GM18520 (cell line): Measurements from ENCODE around the gene UNC79.
"Not testable (repeated sequence)": the region's sequence is repeated elsewhere in the genome, so short reads cannot be mapped to it uniquely, and the experiment has no call there.

Experiments
- ATAC-seq: cut with Tn5 transposase; IDR thresholded peaks from one replicate; pipeline ENCODE4 v1.9.1; 2021; ENCODE audit not compliant: unreplicated experiment

Gene UNC79

GRCh38 chr14:93430315-93431035, at the start of gene UNC79:
Gene UNC79, plus strand, starts transcription at chr14:93430939. Its CDS starts 91 bp downstream, at chr14:93431030.
- no peak for ATAC-seq

GRCh38 chr14:93381644-93382043, 49.1 kb upstream of the UNC79 start:
- ATAC-seq = no peak

GRCh38 chr14:93384256-93384655, 46.5 kb upstream of the UNC79 start:
- ATAC-seq = not testable (repeated sequence)

- ATAC-seq = no peak
These were observed 35.5 kb upstream of the UNC79 start for GRCh38 chr14:93395231-93395630.

DNA sequence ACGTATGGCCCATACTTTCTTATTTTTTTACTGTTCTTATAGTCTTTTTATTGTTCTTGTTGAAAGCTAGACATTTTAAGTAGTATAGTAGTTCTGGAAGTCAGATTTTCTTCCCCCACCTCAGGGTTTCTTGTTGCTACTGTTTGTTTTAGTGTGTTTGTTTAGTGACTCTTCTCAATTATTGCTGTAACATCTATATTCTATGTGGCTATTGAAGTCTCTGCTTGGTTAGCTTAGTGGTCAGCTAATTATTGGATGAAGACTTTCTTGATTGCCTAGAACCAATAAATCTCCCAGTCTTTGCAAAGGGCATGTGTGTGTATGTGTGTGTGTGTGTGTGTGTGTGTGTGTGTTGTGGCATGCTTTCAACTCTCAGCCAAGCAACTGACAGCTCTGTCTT, 34.3 kb upstream of the UNC79 start:
- no peak for ATAC-seq

GRCh38 chr14:93398491-93398890, 32.2 kb upstream of the UNC79 start:
- no peak for ATAC-seq

- no peak for ATAC-seq
These were observed 27.8 kb upstream of the UNC79 start for GRCh38 chr14:93402951-93403350.

GRCh38 chr14:93410021-93410420, 20.7 kb upstream of the UNC79 start:
- ATAC-seq = no peak

GRCh38 chr14:93410893-93411292, 19.8 kb upstream of the UNC79 start:
- ATAC-seq = no peak

GRCh38 chr14:93425136-93425535, 5.6 kb upstream of the UNC79 start:
- not testable (repeated sequence) for ATAC-seq

GRCh38 chr14:93426750-93427149, 4.0 kb upstream of the UNC79 start:
- ATAC-seq = no peak

GRCh38 chr14:93431036-93431670, 414 bp downstream of the UNC79 start:
- ATAC-seq = no peak

GRCh38 chr14:93454224-93454623, 23.5 kb downstream of the UNC79 start:
- no peak for ATAC-seq

GRCh38 chr14:93456356-93456755, 25.6 kb downstream of the UNC79 start:
- no peak for ATAC-seq

DNA sequence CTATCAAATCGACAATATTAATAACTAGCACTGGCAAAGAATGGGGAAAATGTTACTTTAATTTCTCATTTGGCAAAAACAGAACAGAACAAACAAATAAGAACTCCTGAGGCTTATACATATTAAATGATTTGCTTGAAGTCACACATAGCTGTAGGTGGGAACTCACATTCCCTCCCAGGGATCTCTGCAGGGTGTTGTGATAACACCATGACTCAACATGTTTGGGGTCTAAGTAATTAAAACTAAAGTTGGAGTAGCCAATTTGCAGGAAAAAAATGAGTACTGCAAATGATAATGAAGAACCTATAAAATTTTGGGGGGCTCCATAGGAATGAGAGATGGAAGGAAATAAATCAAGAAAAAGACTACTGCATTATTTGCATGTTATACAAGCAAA, 27.5 kb downstream of the UNC79 start:
- no peak for ATAC-seq

GRCh38 chr14:93462479-93462878, 31.7 kb downstream of the UNC79 start:
- ATAC-seq = no peak

DNA sequence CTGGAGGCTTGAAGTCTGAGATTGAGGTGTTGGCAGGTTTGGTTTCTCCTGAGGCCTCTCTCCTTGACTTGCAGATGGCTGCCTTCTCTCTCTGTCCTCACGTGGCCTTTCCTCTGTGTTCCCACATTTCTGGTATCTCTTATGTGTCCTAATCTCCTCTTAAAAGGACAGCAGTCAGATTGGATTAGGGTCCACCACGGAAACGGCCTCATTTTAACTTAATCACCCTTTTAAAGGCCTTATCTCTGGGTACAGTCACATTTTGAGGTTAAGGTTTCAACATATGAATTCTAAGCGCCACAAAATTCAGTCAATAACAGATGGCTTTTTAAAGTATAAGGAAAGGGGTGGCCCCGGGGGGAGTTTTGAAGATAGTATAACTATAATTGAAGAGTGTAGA, 33.5 kb downstream of the UNC79 start:
- ATAC-seq = no peak

DNA sequence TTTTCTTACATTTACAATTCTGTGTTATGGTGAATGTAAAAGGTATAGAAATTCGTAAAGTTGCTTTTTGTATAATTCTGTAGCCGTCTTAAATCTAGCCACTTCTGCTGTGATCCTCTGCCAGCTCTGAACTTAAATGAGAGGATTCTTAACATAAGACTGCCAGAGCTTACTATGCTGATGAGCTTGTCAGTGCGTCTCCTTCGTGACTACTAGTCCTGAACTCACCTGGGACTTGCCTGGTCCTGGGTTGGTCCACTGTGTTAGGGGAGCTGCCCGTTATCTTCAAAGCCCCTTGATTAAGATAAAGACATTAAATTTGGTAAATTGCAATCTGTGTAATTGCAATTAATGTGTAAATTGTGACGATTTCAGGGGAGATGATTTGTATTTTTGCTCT, 44.7 kb downstream of the UNC79 start:
- ATAC-seq = no peak

DNA sequence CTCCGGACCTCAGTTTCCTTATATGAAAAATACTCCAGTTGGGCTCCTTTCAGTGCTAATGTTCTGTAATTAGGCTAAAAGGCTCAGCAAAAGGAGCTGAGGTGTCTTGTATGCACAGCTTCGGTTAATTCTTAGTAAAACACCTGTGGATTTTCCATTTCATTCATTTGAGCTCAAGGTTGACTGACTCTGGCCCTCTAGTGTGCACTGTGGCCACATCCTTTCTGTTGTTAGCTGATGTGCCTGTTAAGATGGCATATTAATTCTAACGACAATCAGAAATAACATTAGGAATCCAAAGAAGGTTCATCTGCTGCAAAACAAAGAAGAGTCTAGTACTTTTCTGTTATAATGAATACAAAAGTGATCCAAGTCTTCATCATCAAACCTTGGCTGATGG, 45.6 kb downstream of the UNC79 start:
- ATAC-seq = no peak

DNA sequence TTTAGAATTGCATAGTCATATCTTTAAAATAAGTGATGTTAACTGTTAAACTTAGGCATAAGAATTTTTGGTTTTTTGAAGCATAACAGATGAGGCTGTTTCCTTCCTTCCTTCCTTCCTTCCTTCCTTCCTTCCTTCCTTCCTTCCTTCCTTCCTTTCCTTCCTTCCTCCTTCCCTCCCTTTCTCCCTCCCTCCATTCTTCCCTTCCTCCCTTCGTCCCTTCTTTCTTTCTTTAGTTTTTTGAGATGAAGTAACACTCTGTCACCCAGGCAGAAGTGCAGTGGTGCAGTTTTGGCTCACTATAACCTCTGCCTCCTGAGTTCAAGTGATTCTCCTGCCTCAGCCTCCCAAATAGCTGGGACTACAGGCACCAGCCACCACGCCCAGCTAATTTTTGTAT, 48.3 kb downstream of the UNC79 start:
- ATAC-seq = not testable (repeated sequence)

DNA sequence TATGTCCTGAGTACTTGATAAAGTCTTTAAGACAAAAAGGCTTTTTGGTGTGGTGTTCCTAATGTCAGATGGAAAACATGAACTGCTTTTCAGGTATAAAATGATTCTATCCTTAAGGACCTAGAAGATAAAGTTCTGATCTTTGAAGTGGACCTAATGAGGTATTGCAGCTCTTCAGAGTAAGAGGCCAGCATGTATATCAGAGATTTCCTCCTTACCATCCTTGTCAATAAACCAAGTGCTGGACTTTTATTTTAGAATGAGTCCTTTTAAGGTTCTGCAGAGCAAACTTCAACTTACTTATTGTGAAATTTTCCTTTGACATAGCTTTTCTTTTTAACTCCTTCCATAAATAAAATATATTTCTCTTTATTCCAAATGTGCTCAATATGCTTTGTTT, 50.1 kb downstream of the UNC79 start:
- no peak for ATAC-seq

DNA sequence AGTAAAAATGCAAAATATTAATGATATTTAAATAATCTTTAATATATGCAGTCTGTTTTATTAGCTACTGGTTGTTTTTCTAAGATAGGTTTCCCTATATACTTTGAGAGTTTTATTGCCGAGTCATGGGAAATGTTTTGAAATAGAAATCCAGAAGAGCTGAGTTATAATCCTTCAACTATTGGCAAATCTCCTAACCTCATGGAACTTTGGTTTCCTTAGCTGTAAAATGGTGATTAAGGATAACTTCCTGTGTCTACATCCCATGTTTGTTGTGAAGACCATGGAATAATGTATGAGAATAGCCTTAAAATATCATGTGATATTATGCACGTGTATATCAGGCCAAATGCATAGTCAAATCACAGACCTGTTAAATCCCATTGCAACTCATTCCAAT, 51.0 kb downstream of the UNC79 start:
- ATAC-seq = no peak

- no peak for ATAC-seq
These were observed 59.3 kb downstream of the UNC79 start for GRCh38 chr14:93490001-93490400.
